ENCODE measurements around the gene HSPG2. TPM values are rescaled to one million over a fixed set of nuclear protein-coding genes. Genes with fewer than 3 reads are reported as not detected.

The HSPG2 gene
- total and polyA plus RNA-seq, 2 of the 8 experiments (the other 6 are each of a cell fraction or from before 2014, with no cell fraction given) = 17.8 to 111 TPM

- TF ChIP-seq EZH2 (IDR thresholded peaks at IDR 0.05; ENCODE audit: low read depth, low read length, severe bottlenecking) (no peak), GTF2F1 (IDR thresholded peaks at IDR 0.05; ENCODE audit: borderline replicate concordance, low read depth, low read length) (no peak), ASH2L (IDR thresholded peaks at IDR 0.05; ENCODE audit: low read length) (no peak), TBP (IDR thresholded peaks at IDR 0.05; ENCODE audit: low read depth, low read length) (no peak)
These were observed 23.9 kb downstream of the HSPG2 start (continued) for GRCh38 chr1:21913258-21913657.
